NCI-H82 (cell line): ENCODE data around the gene HAUS7.

Experiments used
- DNase-seq: peaks from one replicate; lab custom pipeline; 2025; lab: John Stamatoyannopoulos, UW

HAUS7 gene

DNA sequence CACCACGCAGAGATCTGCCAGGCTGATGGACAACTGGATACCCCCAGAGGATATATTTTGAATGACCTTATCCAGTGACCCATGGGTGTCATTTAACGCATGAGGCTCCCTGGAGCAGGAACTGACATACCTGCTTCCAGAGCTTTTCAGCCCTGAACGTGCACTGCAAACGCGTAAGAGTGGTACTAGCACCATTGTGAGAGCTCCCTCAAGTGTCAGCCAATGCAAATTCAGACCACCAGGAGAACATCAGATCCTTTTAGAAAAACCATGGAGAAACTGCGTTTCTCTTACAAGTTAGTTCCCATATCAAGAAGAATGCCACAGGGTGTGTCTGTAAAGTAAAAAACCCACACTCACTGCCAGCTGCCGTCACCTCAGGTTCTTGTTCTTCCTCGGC, 31.8 kb downstream of the HAUS7 start:
- DNase-seq, result peak; percentile 51

DNA sequence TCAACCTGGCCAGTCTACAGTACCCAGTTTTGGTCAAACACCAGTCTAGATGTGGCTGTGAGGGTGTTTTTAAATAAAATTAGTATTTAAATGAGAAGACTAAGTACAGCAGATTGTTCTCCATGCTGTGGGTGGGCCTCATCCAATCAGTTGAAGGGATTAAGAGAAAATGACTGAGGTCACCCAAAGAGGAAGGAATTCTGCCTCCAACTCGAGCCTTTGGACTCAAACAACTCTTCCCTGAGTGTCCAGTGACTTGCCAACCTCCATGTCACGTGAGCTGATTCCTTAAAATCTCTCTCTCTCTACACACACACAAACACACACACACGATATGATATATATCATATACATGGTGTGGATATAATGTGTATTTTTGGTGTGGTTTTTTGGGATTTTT, 34.5 kb downstream of the HAUS7 start:
- no peak for DNase-seq

DNA sequence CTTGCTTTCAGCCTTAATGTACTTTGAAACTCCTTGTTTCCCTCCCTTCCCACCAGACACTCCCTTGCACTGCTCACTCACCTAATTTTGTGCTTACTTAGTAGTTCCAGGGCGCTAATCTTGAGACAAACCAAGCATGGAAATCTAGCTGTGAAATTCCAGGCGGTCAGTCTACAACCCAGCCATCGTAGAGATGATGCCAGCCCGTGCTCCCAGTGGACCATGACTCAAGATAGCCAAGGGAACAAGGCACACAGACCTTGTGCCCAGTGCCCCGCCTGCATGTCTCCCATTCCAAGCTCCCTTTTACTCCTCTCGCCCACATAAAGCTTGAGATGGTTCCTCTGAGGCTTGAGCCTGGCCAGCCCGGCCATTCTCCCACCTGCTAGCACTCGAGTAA, 35.6 kb downstream of the HAUS7 start:
- DNase-seq, result no peak

DNA sequence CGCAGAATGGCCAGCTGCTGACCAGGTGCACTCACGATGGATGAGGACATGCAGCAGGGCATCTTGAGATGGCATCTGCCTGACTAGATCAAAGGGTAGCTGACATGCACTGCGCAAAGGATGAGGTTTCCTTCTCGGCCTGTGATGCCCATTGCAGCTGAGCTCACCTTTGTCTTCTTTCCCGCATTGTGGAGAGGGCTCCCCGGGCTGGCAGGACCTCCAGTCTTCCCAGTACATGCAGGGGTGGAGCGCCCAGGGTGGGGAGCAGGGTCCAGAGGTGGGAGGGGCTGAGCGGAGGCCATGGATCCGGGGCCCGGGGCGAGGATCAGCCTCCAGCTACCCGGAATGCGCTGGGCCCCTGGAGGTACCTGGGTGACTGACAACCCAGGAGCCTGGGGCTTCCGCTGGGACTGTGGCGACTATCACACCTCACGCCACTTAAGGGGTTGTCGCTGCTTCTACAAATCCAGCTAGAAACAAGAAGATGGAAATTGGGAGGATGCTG, 36.5 kb downstream of the HAUS7 start:
- no peak for DNase-seq

DNA sequence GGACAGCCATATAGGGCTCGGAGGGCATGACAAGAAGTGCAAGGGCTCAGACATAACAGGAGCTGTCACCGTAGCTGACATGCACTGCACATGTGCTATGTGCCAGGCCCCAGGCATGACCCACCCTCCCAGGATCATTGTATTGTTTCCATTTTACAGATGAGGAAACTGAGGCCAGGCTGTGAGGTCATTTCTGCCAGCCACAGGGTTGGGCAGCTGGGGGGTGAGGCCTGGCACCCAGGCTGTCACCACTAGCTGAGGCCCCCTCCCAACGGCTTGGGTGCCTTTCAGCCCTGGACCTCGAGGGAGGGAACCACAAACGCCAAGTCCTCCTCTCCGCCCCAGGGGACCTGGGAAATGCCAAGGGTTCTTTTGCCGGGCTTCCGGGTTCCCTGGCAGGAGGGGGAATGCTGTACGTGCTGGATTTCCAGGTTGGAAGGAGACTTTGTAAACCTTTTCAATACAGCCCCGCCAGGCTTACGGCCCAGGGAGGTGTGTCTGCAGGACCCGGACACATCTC, 37.2 kb downstream of the HAUS7 start:
- no peak for DNase-seq

GRCh38 chrX:153430796-153431195, 39.6 kb downstream of the HAUS7 start:
- DNase-seq, result no peak

- no peak for DNase-seq
Measured at GRCh38 chrX:153426204-153426603, 44.2 kb downstream of the HAUS7 start.

DNA sequence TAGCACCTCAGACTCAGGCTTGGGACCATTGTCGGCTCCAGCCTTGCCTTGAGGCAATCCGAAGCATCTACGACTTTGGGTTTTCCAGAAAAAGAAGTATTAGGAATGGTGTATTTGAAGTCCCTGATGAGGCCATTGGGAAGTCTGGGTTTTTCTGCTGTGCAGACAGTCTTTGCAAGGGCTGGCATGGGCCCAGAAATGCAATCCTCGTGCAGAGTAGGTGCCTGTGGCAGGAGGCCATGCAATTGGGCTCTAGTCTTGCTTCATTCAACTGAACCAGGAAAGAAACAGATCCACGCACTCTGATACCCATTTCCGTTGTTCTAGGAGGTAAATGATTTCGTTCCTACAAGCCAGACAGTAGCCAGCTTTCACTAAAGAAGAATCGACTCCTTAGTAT, 46.7 kb downstream of the HAUS7 start:
- no peak for DNase-seq

- no peak for DNase-seq
Measured at GRCh38 chrX:153421856-153422255, 48.5 kb downstream of the HAUS7 start.

GRCh38 chrX:153420851-153421599, 49.4 kb downstream of the HAUS7 start:
- DNase-seq, result no peak

GRCh38 chrX:153417637-153418036, 52.7 kb downstream of the HAUS7 start:
- no peak for DNase-seq

GRCh38 chrX:153416781-153417450, 53.5 kb downstream of the HAUS7 start:
- peak; percentile 58 for DNase-seq

DNA sequence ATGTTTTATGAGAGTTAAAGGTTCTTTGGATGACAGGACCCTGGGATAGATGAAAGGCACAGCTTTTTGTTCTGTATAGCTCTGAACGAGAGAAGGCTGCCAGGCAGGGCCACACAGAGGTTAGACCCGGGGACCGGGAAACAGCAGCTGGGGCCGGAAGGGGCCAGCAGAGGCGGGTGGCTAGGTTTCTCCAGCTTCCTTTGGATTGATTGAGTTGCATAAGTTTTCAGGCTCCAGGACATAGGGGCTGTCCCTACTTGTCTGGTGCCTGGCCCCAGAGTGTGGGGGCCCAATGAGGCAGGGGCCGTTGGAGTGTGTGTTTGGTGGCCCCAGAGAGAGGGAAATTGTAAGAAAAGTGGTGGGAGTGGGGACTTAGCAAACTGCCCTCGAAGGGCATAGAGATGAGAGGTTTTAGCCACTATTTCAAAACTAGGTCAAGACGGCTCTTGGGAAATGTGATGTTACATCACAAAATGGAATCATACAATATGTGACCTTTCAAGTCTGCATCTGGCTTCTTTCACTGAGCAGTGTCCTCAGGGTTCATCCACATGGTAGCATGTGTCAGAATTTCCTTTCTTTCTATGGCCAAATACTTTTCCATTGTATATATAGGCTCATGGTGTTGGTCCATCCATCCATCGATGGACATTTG, 55.4 kb downstream of the HAUS7 start:
- no peak for DNase-seq

GRCh38 chrX:153413731-153414130, 56.6 kb downstream of the HAUS7 start:
- DNase-seq, result no peak

DNA sequence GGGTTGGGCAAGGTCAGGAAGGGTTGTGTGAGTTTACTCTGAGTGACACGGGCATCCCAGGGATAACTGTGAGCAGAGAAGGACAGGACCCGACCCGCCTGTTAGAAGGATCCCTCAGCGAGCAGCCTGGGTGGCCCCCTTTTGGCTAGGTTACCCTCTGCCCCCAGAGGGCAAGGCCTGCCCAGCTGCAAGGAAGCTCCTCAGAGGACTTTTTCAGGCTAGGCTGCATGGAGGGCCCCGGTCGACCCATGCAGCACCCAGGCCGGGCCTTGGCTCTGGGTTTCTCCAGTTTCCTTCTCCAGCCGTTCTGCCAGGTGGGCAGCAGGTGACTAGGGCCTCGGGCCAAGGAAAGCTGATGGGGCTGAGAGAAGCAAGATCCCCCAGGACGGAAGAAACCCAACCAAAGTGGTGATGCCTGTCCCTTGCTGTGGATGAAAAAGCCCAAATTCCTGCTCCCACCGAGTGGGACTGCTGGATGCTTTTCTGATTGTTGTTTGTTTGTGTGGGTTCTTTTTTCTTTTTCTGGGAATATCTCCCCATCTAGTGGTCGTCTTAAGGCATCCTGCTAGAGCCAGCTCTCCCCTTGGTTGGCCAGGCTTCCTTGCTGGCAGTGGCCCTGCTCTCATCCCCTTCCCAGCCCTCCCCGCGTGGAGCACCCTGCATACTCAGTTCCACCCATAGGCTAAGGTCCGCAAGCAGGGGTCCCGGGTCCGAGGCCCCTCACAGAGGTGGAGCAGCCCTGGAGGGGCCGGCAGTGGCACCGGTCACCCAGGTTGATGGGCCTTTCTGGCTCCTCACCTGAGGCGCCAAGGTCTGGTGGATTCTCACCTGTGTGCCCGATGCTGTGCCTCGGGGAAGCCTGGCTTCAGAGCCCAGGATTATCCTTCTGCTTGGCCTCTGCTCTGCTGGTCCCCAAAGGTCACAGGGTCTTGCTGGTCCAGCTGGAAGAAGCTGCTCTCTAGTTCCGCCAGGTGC, 57.3 kb downstream of the HAUS7 start:
- peak; percentile 25 for DNase-seq

- DNase-seq, result no peak
Measured at GRCh38 chrX:153411988-153412574, 58.3 kb downstream of the HAUS7 start.

DNA sequence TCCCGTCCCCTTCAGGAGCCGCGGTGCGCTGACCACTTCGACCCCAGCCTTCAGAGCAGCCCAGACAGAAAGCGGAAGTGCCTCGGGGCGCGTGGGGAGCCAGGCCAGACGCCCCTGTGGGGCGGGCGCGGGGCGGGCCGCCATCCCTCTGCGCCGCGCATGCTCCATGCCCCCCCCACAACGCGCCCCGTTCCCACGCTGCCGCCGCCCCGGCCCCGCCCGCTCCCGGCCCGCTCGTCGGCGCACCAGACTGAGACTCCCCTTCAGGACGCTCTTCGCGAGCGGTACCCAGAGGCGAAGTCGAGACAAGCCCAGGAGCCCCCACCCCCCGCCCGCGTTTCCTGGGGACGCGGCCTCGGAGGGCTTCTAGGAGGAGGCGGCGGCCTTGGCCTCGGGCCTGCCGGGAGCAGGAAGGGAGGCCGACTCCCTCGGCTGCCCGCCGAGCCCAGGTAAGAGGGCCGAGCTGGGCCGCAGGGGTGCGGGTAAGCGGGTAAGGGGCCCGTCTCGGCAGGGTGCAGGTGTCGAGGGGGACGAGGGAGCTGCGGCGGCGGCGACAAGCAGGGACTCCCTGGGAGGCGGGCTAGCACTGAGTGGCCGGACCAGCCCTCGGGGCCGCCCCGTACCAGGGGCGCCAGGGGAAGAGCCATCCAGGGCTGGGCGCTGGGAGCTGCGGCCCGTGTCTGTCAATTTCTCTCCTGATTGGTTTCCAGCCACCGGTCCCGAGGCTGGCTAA, 59.0 kb downstream of the HAUS7 start, which contains the start of gene ZFP92:
TSS of gene ZFP92 (plus strand) at position 218 of the 733 bp plus-strand sequence. CDS start 6,851 bp downstream, outside the sequence.
- DNase-seq, result no peak

DNA sequence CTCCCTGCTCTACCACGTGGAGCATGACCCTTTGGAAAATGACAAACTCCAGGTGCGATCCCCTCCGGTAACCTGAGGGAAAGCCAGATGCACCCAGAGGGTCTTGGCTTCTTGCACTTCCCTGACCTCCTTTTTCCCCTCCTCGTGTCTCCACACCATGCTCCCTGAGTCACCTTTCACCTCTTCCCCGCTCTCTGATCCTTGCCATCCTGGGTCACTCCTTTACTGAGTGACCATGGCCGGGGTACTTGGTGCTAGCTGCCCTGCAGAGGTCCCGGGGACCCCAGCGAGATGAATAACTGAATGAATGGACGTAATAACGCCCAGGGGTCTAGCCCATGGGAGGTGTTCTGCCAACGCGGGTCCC, 59.5 kb downstream of the HAUS7 start:
- DNase-seq, result no peak

DNA sequence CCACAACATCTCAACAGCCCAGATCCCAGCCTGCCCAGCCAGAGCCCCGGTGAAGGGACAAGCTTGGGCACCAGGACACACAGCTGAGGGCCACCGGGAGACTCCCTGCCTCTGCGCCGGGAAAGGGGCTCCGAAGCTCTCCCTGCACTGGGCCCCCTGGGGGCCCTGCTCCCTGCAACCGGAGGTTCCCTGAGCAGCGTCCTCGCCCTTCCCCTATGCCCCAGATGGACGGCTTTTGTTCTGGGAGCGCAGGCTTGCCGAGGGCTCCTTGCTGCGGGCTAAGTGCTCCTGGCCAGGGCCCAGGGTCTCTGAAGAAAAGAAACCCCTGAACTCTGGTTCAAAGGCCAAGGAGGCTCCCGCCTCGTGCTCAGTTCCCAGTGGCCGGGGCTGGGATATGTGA, 60.0 kb downstream of the HAUS7 start:
- no peak for DNase-seq

- DNase-seq, result no peak
Measured at GRCh38 chrX:153409414-153410101, 60.8 kb downstream of the HAUS7 start.
